OCI-LY7 (cell line): ENCODE data around the gene PLXNA4. TPM values are rescaled to one million over a fixed set of nuclear protein-coding genes. Genes with fewer than 3 reads are reported as not detected.

Source experiments
- BruUV-seq: library from RNA; stranded (reverse); fragments of 400-500 nt; replicated peaks from 2 replicates; lab custom pipeline; 2021; lab: Mats Ljungman, UMichigan
- CTCF ChIA-PET: fragments of 300-600 bp; sonication (Branson Sonifier 250); formaldehyde crosslinking; loops from one replicate; lab custom pipeline; 2022; ENCODE audit warnings: antibody characterized with exemption; ENCODE audit not compliant: unreplicated experiment; lab: Charles Lee
- POLR2A ChIA-PET: fragments of 300-600 bp; sonication (Branson Sonifier 250); formaldehyde crosslinking; loops from one replicate; lab custom pipeline; 2022; ENCODE audit warnings: antibody characterized with exemption; lab: Charles Lee
- DNase-seq: peaks from one replicate; pipeline ENCODE4 v3.0.0-alpha.2; 2015; ENCODE audit warnings: low spot score
- H2AFZ ChIP-seq: fragments of 200-600 bp; sonication (generic), shearing (Covaris generic); 2 replicates; pipeline ENCODE4 v1.6.1; 2014; ENCODE audit warnings: mild to moderate bottlenecking, antibody characterized with exemption, low read length, moderate library complexity
- H3K27ac ChIP-seq: fragments of 200-600 bp; sonication (generic); 2 replicates; pipeline ENCODE4 v1.5.1; 2014; ENCODE audit warnings: mixed run types, low read depth, mild to moderate bottlenecking, moderate library complexity, low read length, inconsistent platforms; ENCODE audit not compliant: poor library complexity, severe bottlenecking
- H3K36me3 ChIP-seq: fragments of 200-600 bp; sonication (generic); 2 replicates; pipeline ENCODE4 v1.6.1; 2014; ENCODE audit warnings: mild to moderate bottlenecking, antibody characterized with exemption, low read length, moderate library complexity, mixed read lengths; ENCODE audit not compliant: insufficient read depth
- H3K4me1 ChIP-seq: fragments of 200-600 bp; sonication (generic); 2 replicates; pipeline ENCODE4 v1.5.1; 2014; ENCODE audit warnings: mild to moderate bottlenecking, low read length; ENCODE audit not compliant: insufficient read depth, poor library complexity, severe bottlenecking
- H3K4me2 ChIP-seq: fragments of 200-600 bp; sonication (generic); 2 replicates; pipeline ENCODE4 v1.6.1; 2014; ENCODE audit warnings: mild to moderate bottlenecking, low read length
- H3K4me3 ChIP-seq: fragments of 200-600 bp; sonication (generic); 2 replicates; pipeline ENCODE4 v1.5.1; 2014; ENCODE audit warnings: mild to moderate bottlenecking, low read depth, low read length; ENCODE audit not compliant: poor library complexity, severe bottlenecking
- H3K79me2 ChIP-seq: fragments of 200-600 bp; sonication (generic); 2 replicates; pipeline ENCODE4 v1.6.1; 2016; ENCODE audit warnings: low read depth, mild to moderate bottlenecking, low read length, moderate library complexity, mixed read lengths; ENCODE audit not compliant: insufficient read depth
- H3K9me2 ChIP-seq: fragments of 200-600 bp; sonication (generic); 2 replicates; pipeline ENCODE4 v1.6.1; 2016; ENCODE audit warnings: mild to moderate bottlenecking, low read length, mixed read lengths; ENCODE audit not compliant: insufficient read depth
- H3K9me3 ChIP-seq: fragments of 200-600 bp; sonication (generic); 2 replicates; pipeline ENCODE4 v1.6.1; 2014; ENCODE audit warnings: mild to moderate bottlenecking, mixed run types, low read length, mixed read lengths
- H4K20me1 ChIP-seq: fragments of 200-600 bp; sonication (generic); 2 replicates; pipeline ENCODE4 v1.6.1; 2014; ENCODE audit warnings: mild to moderate bottlenecking, antibody characterized with exemption, low read length, moderate library complexity, mixed read lengths; ENCODE audit not compliant: insufficient read depth
- EZH2phosphoT487 ChIP-seq: fragments of 200-600 bp; sonication (generic); IDR thresholded peaks from 2 replicates; pipeline ENCODE4 v1.6.1; 2018; ENCODE audit warnings: low read depth, borderline replicate concordance, mild to moderate bottlenecking, mixed run types, antibody characterized with exemption, low read length, moderate library complexity, mixed read lengths
- intact Hi-C: fragments of 100-400 bp; cut with micrococcal nuclease; formaldehyde crosslinking; loops from one replicate; pipeline ENCODE4 v1.10.0; 2022; ENCODE audit not compliant: unreplicated experiment
- total RNA-seq, 2 experiments: library from RNA; depleted of rRNA in 1 of 2; stranded (reverse); fragments of >200 nt in 1 of 2; shearing (Covaris generic) in 1 of 2; gene quantifications; 2 replicates each; pipeline ENCODE4 v1.2.3, GENCODE V29; 2014 to 2022
- TF ChIP-seq, protein P1 (sequence below): fragments of 200-600 bp; sonication (generic); conservative IDR thresholded peaks from 2 replicates; pipeline ENCODE4 v1.5.1; 2014; ENCODE audit warnings: mild to moderate bottlenecking, antibody characterized with exemption, low read length, moderate library complexity, mixed read lengths

PLXNA4 gene
- total RNA-seq, 2 experiments from 2014 or later, result not detected

DNA sequence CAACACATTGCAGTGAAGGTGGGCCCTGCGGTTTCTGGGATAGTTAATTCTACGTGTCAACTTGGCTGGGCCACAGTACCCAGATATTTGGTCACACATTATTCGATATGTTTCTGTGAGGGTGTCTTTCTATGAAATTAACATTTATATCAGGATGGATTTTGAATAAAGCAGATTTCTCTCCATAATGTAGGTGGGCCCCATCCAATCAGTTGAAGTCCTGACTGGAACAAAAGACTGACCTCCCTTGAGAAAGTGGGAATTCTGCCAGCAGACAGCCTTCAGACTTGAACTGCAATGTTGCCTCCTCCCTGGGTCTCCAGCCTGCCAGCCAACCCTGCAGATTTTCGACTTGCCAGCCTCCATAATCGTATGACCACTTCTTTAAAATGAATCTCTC lies 420.6 kb downstream of the PLXNA4 start:
- intact Hi-C loops, result no loop called here
- H3K36me3 ChIP-seq, result no peaks in the 10 kb centered on the region
- no peaks in the 10 kb centered on the region for H3K9me2 ChIP-seq
- H3K4me3 ChIP-seq, result no peak overlapping the region
- H3K79me2 ChIP-seq, result no peaks in the 10 kb centered on the region
- TF ChIP-seq, protein P1, sequence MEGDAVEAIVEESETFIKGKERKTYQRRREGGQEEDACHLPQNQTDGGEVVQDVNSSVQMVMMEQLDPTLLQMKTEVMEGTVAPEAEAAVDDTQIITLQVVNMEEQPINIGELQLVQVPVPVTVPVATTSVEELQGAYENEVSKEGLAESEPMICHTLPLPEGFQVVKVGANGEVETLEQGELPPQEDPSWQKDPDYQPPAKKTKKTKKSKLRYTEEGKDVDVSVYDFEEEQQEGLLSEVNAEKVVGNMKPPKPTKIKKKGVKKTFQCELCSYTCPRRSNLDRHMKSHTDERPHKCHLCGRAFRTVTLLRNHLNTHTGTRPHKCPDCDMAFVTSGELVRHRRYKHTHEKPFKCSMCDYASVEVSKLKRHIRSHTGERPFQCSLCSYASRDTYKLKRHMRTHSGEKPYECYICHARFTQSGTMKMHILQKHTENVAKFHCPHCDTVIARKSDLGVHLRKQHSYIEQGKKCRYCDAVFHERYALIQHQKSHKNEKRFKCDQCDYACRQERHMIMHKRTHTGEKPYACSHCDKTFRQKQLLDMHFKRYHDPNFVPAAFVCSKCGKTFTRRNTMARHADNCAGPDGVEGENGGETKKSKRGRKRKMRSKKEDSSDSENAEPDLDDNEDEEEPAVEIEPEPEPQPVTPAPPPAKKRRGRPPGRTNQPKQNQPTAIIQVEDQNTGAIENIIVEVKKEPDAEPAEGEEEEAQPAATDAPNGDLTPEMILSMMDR, result no peak
- no peak for TF ChIP-seq EZH2phosphoT487
- no peaks in the 10 kb centered on the region for H3K9me3 ChIP-seq
- H4K20me1 ChIP-seq, result no peaks in the 10 kb centered on the region
- H3K4me1 ChIP-seq, result no peaks in the 10 kb centered on the region
- no TSS peak for BruUV-seq
- ChIA-PET CTCF (no interaction called here), POLR2A (no interaction called here)
- no peak overlapping the region for H3K27ac ChIP-seq
- H3K4me2 ChIP-seq, result no peak overlapping the region
- DNase-seq, result no peak
- no peak overlapping the region for H2AFZ ChIP-seq

DNA sequence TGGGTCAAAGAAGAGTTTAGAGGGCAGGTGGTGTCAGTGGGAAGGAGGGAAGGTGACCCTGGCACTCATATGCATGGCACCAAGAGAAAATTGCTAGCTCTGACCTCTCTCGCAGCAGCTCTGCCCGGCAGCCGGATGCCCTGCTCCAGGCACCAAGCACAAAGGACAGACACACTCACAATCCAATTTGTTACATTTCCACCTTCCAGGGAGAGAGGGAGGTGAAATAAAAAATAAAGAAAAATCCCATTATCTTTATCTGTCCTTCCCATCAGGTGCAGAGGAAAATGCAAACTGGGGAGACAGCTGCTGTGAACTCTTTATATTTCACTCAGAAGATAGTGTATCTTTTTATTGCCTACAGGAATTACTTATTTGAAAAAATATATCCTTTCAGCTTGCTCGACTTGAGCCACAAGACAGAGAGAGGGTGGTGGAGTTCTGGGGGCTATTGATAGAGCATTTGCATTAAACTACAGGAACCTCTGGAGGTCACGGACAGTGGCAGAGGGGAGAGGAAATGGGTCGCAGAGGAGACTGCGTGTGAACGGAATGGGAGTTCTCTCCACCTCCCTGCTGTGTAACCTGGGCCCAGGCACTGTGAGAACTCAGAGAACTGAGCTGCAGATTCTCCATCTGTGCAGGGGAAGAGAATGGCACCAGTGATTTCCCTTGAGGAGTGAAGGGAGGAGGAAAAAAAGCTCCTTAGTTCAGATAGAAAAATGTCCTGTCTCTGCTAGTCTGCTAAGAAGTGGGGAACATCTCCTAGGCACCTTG lies 421.4 kb downstream of the PLXNA4 start:
- Histone ChIP-seq H3K27ac (no peak overlapping the region), H3K9me3 (no peaks in the 10 kb centered on the region), H3K9me2 (no peaks in the 10 kb centered on the region), H3K79me2 (no peaks in the 10 kb centered on the region), H2AFZ (no peak overlapping the region), H3K4me1 (no peaks in the 10 kb centered on the region), H3K4me3 (no peak overlapping the region), H3K36me3 (no peaks in the 10 kb centered on the region), H3K4me2 (no peak overlapping the region), H4K20me1 (no peaks in the 10 kb centered on the region)
- intact Hi-C loops, result no loop called here
- no peak for DNase-seq
- BruUV-seq, result no TSS peak
- POLR2A ChIA-PET, result no interaction called here
- TF ChIP-seq, protein P1, result no peak
- TF ChIP-seq EZH2phosphoT487, result no peak
- CTCF ChIA-PET, result no interaction called here

DNA sequence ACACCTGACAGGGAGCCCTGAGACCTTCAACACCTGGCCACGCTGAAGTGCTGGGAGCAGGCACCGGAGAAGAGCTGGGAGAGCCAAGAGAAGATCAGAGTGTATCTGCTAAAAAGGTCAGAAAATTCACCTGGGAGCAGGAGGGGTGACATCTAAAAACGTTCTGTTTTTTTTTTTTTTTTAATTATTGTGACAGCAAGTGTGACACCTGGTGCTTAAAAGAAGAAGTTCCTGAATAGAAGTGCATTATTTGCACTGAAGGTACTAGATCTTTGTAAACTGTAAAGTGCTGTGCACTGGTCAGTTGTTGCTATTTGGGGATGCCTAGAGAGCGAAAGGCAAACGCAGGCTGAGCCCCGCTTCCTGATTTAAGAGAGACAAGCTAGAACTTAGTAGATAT lies 422.0 kb downstream of the PLXNA4 start:
- intact Hi-C loops, result no loop called here
- TF ChIP-seq EZH2phosphoT487, result no peak
- TF ChIP-seq, protein P1, result 0 out of 2 replicates have a peak, but pooled peaks have one; percentile 20
- H3K9me2 ChIP-seq, result no peaks in the 10 kb centered on the region
- no TSS peak for BruUV-seq
- H3K36me3 ChIP-seq, result no peaks in the 10 kb centered on the region
- no peak overlapping the region for H3K4me2 ChIP-seq
- DNase-seq, result no peak
- ChIA-PET POLR2A (no interaction called here), CTCF (no interaction called here)
- no peaks in the 10 kb centered on the region for H4K20me1 ChIP-seq
- no peaks in the 10 kb centered on the region for H3K4me1 ChIP-seq
- H2AFZ ChIP-seq, result no peak overlapping the region
- H3K9me3 ChIP-seq, result no peaks in the 10 kb centered on the region
- H3K27ac ChIP-seq, result no peak overlapping the region
- no peak overlapping the region for H3K4me3 ChIP-seq
- H3K79me2 ChIP-seq, result no peaks in the 10 kb centered on the region
